ENCODE data around the gene HAVCR2. TPM values are rescaled to one million over a fixed set of nuclear protein-coding genes. Genes with fewer than 3 reads are reported as not detected.

HAVCR2 gene
- total and polyA plus RNA-seq, 2 experiments from 2014 or later, result 0.49 TPM; not detected in 1

GRCh38 chr5:157068339-157068738 is 40.5 kb downstream of the HAVCR2 start:
- ATAC-seq (no peak), DNase-seq (ENCODE audit: low spot score) (no peak)
- H3K27me3 Mint-ChIP-seq (ENCODE audit: insufficient read depth, low read depth, poor library complexity), result peaks cover 8% of the 10 kb centered on the region
- no peaks in the 10 kb centered on the region for H4K20me1 ChIP-seq (replicated peaks; ENCODE audit: insufficient read depth)
- no peak overlapping the region for H2AFZ ChIP-seq
- H3F3A ChIP-seq (replicated peaks; ENCODE audit: low read depth), result no peaks in the 10 kb centered on the region
- no peak overlapping the region for H3K27ac Mint-ChIP-seq
- H3K4me2 ChIP-seq, result no peak overlapping the region
- no peaks in the 10 kb centered on the region for H3K9me2 ChIP-seq (ENCODE audit: insufficient read depth)
- no peaks in the 10 kb centered on the region for H3K36me3 Mint-ChIP-seq (ENCODE audit: low read depth)
- no peaks in the 10 kb centered on the region for H3K4me1 Mint-ChIP-seq
- no peak overlapping the region for H3K4me3 Mint-ChIP-seq
- no peak overlapping the region for H3K27ac ChIP-seq (ENCODE audit: low read depth)
- H3K4me1 ChIP-seq (ENCODE audit: insufficient read depth), result no peaks in the 10 kb centered on the region
- H3K27me3 ChIP-seq (ENCODE audit: insufficient read depth), result no peaks in the 10 kb centered on the region
- no peak overlapping the region for H3K4me3 ChIP-seq
- no peaks in the 10 kb centered on the region for H3K36me3 ChIP-seq (ENCODE audit: insufficient read depth)
- H3K9me3 Mint-ChIP-seq, result peaks cover 6% of the 10 kb centered on the region; the same call in 2 of the 3 replicates
- TF ChIP-seq NANOG (IDR thresholded peaks at IDR 0.05; ENCODE audit: borderline replicate concordance) (no peak), CREB1 (CRISPR knock-in tag; IDR thresholded peaks at IDR 0.05; ENCODE audit: low read depth) (no peak), EZH2 (IDR thresholded peaks at IDR 0.05; ENCODE audit: low read depth, unreplicated experiment) (no peak), ETS1 (IDR thresholded peaks at IDR 0.05) (no peak), ZNF114 (CRISPR knock-in tag; IDR thresholded peaks at IDR 0.05) (no peak), EZH2phosphoT487 (IDR thresholded peaks at IDR 0.05; ENCODE audit: unreplicated experiment) (no peak), ZNF331 (CRISPR knock-in tag; IDR thresholded peaks at IDR 0.05; ENCODE audit: low read depth) (no peak), CTCF (conservative IDR thresholded peaks at IDR 0.05; ENCODE audit: low read depth in 2 of 2) (no peak), POLR2AphosphoS5 (IDR thresholded peaks at IDR 0.05; ENCODE audit: low read depth) (no peak), ZNF462 (CRISPR knock-in tag; IDR thresholded peaks at IDR 0.05) (no peak), JUNB (IDR thresholded peaks at IDR 0.05; ENCODE audit: unreplicated experiment) (no peak), REST (IDR thresholded peaks at IDR 0.05; ENCODE audit: unreplicated experiment) (no peak), STAT1 (IDR thresholded peaks at IDR 0.05; ENCODE audit: unreplicated experiment) (no peak)
- H3K79me2 ChIP-seq (replicated peaks; ENCODE audit: insufficient read depth), result no peaks in the 10 kb centered on the region

Data from GM23338 (cell line).